Calu3 (cell line): Measurements from ENCODE around the gene NUDT14. TPM values are rescaled to one million over a fixed set of nuclear protein-coding genes. Genes with fewer than 3 reads are reported as not detected.

ENCODE experiments used
- BruUV-seq: library from RNA; stranded (reverse); fragments of 400-500 nt; replicated peaks from 2 replicates; lab custom pipeline; 2021; lab: Mats Ljungman, UMichigan
- CTCF ChIA-PET: fragments of 300-600 bp; sonication (Branson Sonifier 250); formaldehyde crosslinking; loops from one replicate; lab custom pipeline; 2022; ENCODE audit warnings: antibody characterized with exemption; lab: Charles Lee
- DNase-seq: peaks from one replicate; pipeline ENCODE4 v3.0.0; 2022
- H3K27ac Mint-ChIP-seq: one replicate; pipeline ENCODE4 v1.8.0; 2022; ENCODE audit warnings: mixed read lengths; ENCODE audit not compliant: unreplicated experiment
- H3K27me3 Mint-ChIP-seq: one replicate; pipeline ENCODE4 v1.8.0; 2022; ENCODE audit warnings: mixed read lengths; ENCODE audit not compliant: unreplicated experiment
- H3K36me3 Mint-ChIP-seq: one replicate; pipeline ENCODE4 v1.8.0; 2022; ENCODE audit warnings: mild to moderate bottlenecking, moderate library complexity, mixed read lengths; ENCODE audit not compliant: insufficient read depth, unreplicated experiment
- H3K4me1 Mint-ChIP-seq: one replicate; pipeline ENCODE4 v1.8.0; 2022; ENCODE audit warnings: mild to moderate bottlenecking, low read depth, mixed read lengths; ENCODE audit not compliant: unreplicated experiment
- H3K4me3 Mint-ChIP-seq: one replicate; pipeline ENCODE4 v1.8.0; 2022; ENCODE audit warnings: mild to moderate bottlenecking, low read depth, moderate library complexity, mixed read lengths; ENCODE audit not compliant: unreplicated experiment
- H3K9me3 Mint-ChIP-seq: one replicate; pipeline ENCODE4 v1.8.0; 2022; ENCODE audit warnings: low read depth, mixed read lengths; ENCODE audit not compliant: unreplicated experiment
- intact Hi-C: fragments of 100-400 bp; cut with micrococcal nuclease; formaldehyde crosslinking; loops from one replicate; pipeline ENCODE4 v1.10.0; 2022; ENCODE audit not compliant: unreplicated experiment
- total RNA-seq: library from RNA; stranded (reverse); gene quantifications from 2 replicates; pipeline ENCODE4 v1.2.3, GENCODE V29; 2022
- TF ChIP-seq, protein P1 (sequence below): fragments of 200-600 bp; IDR thresholded peaks from one replicate; pipeline ENCODE4 v1.8.0; 2022; ENCODE audit warnings: antibody characterized with exemption; ENCODE audit not compliant: unreplicated experiment

The NUDT14 gene
- total RNA-seq, 1 experiment from 2014 or later, result 38.0 TPM

DNA sequence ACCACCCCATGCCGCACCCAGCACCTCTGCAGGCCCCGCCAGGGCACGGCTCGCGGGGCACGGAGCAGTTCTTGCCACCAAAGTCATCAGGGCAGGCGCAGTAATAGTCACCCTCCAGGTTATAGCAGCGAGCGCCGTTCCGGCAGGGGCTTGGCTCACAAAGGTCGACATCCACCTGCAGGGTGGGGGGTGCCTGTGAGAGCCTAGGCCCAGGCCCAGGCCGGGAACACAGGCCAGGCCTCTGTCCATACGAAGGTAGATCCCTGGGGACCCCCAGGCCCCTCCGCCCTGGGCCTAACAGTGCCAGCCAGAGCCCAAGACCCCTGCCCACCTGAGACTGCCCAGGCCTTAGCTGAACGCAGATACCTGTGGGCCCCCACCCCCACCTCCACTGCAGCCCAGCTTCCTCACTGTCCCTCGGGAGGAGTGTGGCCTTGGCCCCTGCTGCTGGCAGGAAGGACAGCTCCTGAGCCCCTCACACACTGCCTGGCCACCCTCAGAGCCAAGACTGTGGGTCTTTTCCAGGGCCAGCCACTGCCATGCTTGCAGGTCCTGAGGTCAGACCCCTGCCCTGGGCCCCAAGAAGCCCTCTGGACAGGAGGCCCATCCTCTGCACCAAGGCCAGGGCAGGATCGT, 31.8 kb downstream of the NUDT14 start:
- DNase-seq, result no peak
- CTCF ChIA-PET, result no interaction called here
- no TSS peak for BruUV-seq
- Mint-ChIP-seq H3K4me3 (no peak overlapping the region), H3K36me3 (peaks cover 11% of the 10 kb centered on the region), H3K4me1 (no peaks in the 10 kb centered on the region), H3K27me3 (no peaks in the 10 kb centered on the region), H3K27ac (no peak overlapping the region), H3K9me3 (no peaks in the 10 kb centered on the region)
- intact Hi-C loops, result no loop called here
- TF ChIP-seq, protein P1, sequence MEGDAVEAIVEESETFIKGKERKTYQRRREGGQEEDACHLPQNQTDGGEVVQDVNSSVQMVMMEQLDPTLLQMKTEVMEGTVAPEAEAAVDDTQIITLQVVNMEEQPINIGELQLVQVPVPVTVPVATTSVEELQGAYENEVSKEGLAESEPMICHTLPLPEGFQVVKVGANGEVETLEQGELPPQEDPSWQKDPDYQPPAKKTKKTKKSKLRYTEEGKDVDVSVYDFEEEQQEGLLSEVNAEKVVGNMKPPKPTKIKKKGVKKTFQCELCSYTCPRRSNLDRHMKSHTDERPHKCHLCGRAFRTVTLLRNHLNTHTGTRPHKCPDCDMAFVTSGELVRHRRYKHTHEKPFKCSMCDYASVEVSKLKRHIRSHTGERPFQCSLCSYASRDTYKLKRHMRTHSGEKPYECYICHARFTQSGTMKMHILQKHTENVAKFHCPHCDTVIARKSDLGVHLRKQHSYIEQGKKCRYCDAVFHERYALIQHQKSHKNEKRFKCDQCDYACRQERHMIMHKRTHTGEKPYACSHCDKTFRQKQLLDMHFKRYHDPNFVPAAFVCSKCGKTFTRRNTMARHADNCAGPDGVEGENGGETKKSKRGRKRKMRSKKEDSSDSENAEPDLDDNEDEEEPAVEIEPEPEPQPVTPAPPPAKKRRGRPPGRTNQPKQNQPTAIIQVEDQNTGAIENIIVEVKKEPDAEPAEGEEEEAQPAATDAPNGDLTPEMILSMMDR, result no peak

DNA sequence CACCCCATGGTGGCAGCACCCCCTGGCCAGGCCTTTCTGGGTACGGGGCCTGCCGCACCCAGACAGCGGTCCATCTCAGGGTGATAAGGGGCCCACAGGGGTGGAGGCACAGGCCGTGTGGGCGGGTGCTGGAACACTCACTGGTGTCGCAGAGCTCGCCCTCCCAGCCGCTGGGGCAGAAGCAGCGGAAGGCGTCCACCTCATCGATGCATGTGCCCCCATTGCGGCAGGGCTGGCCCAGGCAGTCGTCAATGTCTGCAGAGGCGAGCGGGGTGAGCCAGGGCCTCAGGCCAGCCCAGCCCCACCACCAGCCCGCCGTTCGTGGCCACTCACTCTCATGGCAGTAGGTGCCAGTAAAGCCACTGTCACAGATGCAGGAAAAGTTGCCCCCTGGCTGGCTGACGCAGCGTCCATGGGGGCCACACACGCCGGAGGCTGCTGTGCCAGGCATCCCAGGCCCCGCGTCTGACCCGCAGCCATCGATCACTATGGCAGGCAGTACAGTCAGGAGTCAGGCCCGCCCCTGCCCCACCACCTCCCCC, 32.4 kb downstream of the NUDT14 start:
- no peak for DNase-seq
- TF ChIP-seq, protein P1, result no peak
- H3K4me1 Mint-ChIP-seq, result no peaks in the 10 kb centered on the region
- no peak overlapping the region for H3K4me3 Mint-ChIP-seq
- BruUV-seq, result no TSS peak
- CTCF ChIA-PET, result no interaction called here
- no peak overlapping the region for H3K27ac Mint-ChIP-seq
- H3K27me3 Mint-ChIP-seq, result no peaks in the 10 kb centered on the region
- no peaks in the 10 kb centered on the region for H3K9me3 Mint-ChIP-seq
- peaks cover 11% of the 10 kb centered on the region for H3K36me3 Mint-ChIP-seq
- intact Hi-C loops, result no loop called here

DNA sequence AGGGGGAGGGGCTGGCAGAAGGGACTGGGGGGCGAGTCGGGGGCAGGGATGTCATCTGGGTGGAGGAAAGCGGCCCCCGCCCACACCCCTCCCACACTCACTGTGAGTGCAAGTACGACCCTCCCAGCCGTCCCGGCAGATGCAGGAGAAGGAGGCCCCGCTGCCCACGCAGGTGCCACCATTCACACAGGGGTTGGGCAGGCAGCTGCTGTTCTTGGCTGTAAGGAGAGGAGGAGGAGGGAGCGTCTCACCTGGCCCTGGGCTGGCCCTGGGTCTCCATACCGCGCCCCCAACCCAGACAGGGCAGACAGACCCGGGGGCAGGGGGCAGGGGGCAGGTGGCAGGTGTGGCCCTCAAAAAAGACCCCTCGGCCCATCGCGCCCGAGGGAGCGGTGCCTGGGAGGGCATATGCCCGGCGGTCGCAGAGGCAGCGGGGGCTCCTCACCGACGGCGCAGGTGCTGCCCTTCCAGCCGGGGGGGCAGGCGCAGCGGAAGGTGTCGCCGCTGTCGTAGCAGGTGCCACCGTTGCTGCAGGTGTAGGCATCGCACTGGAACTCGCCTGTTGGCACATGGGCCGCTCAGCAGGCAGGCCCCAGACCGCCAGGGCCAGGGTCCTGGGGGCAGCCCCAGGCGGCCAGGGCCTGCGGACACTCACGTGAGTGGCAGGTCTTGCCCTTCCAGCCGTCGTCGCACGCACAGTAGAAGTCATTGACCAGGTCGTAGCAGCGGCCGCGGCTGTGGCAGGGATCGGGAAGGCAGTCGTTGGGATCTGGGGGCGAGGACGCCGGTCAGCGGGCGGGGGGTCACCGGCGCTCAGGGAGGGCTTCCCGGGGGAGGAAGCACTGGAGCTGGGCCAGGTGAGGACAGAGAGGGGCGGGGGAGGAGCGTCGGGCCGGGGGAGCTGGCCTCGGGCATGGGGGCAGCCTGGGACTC, 33.2 kb downstream of the NUDT14 start:
- Mint-ChIP-seq H3K4me3 (no peak overlapping the region), H3K27ac (no peak overlapping the region), H3K9me3 (no peaks in the 10 kb centered on the region), H3K27me3 (no peaks in the 10 kb centered on the region), H3K36me3 (peaks cover 11% of the 10 kb centered on the region), H3K4me1 (no peaks in the 10 kb centered on the region)
- no peak for DNase-seq
- intact Hi-C loops, result no loop called here
- TF ChIP-seq, protein P1, result no peak
- CTCF ChIA-PET, result no interaction called here
- BruUV-seq, result no TSS peak

DNA sequence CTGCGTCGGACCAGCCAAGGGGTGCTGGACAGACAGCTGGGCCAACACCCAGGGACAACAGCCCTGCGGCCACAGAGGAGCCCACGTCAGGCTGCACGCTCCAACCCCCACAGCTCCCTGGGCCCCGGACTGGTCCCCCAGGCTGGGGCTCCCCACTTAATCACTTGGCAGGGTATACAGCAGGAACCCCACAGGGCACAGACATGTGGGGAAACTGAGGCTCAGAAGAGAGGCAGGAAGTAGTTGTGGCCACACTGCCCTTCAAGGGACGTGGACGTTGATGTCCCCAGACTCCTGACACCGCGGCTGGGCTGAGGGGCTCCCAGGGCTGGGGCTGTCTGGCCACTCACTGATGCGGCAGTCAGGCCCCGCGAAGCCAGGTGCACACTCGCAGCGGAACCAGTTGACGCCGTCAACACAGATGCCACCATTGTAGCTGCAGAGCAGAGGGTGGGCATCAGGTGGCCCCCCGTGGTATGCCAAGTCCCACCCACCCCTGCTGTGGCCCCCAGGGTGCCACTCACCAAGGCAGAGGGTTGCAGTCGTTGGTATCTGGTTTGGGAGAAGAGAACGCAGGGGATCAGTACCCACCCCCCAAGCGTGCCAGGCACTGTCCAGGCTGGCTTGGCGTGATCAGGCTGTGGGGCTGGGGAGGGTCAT, 34.0 kb downstream of the NUDT14 start:
- no peaks in the 10 kb centered on the region for H3K9me3 Mint-ChIP-seq
- TF ChIP-seq, protein P1, result no peak
- H3K27me3 Mint-ChIP-seq, result no peaks in the 10 kb centered on the region
- no peaks in the 10 kb centered on the region for H3K4me1 Mint-ChIP-seq
- intact Hi-C loops, result no loop called here
- CTCF ChIA-PET, result no interaction called here
- DNase-seq, result no peak
- H3K27ac Mint-ChIP-seq, result no peak overlapping the region
- peaks cover 15% of the 10 kb centered on the region for H3K36me3 Mint-ChIP-seq
- no peak overlapping the region for H3K4me3 Mint-ChIP-seq
- no TSS peak for BruUV-seq
